Testis (tissue), 2 donors: ENCODE results near the gene KRTAP9-9.

ENCODE experiments used
- CTCF ChIP-seq, 3 experiments: fragments of 450-650 bp in 2 of 3; fragments of 200-600 bp in 1 of 3; sonication (generic) in 1 of 3; IDR thresholded peaks; one replicate each; pipeline ENCODE4 v1.5.1; 2016 to 2019; ENCODE audit warnings: antibody characterized with exemption in 3 of 3, mild to moderate bottlenecking in 2 of 3, moderate library complexity in 1 of 3
- POLR2A ChIP-seq: fragments of 450-650 bp; IDR thresholded peaks from one replicate; pipeline ENCODE4 v1.6.1; 2017; ENCODE audit warnings: antibody characterized with exemption, mild to moderate bottlenecking, moderate library complexity

GRCh38 chr17:41258406-41258805 is 3.2 kb downstream of the KRTAP9-9 start:
- TF ChIP-seq CTCF (IDR thresholded peaks at IDR 0.05) = no peak
- no peak for TF ChIP-seq POLR2A
